Left renal cortex interstitium (tissue), 4 donors: Measurements from ENCODE around the gene ANXA6. TPM values are rescaled to one million over a fixed set of nuclear protein-coding genes. Genes with fewer than 3 reads are reported as not detected.

Experiments
- DNase-seq, 4 donors: peaks; one replicate each; pipeline ENCODE4 v3.0.0-alpha.2; 2013; ENCODE audit warnings: low read depth in 4 of 4, low spot score in 2 of 4, missing footprints in 1 of 4
- polyA plus RNA-seq, 4 donors: library from polyadenylated mRNA; unstranded; fragments of 120-200 nt; gene quantifications; one replicate each; pipeline ENCODE4 v1.2.1, GENCODE V29; 2013; ENCODE audit not compliant: insufficient read length in 4 of 4

Gene ANXA6
- polyA plus RNA-seq, 4 donors = 130 to 161 (median 150) TPM

GRCh38 chr5:151051931-151052608 is 105.5 kb downstream of the ANXA6 start:
- DNase-seq = no peak

- peak in 2 of 4 donors; percentile 53 to 65 for DNase-seq
These were observed 106.3 kb downstream of the ANXA6 start for GRCh38 chr5:151051066-151051930.

Other genes starting within 250 kb of the ANXA6 start
- gene GPX3, start 137.2 kb downstream of the ANXA6 start, polyA plus RNA-seq = 1,000 to 10,000 TPM in 3 of 4 donors, 100 to 1,000 TPM in 1; 929 to 1,533 (median 1,286) TPM
- gene TNIP1, start 76.7 kb downstream of the ANXA6 start, polyA plus RNA-seq = 10 to 100 TPM; 68.0 to 77.5 (median 72.7) TPM
- gene CCDC69, start 66.3 kb upstream of the ANXA6 start, polyA plus RNA-seq = 1 to 10 TPM; 4.6 to 6.4 (median 5.1) TPM
- gene GM2A, start 95.4 kb upstream of the ANXA6 start, polyA plus RNA-seq = 10 to 100 TPM; 29.0 to 31.9 (median 30.3) TPM
- not detected for gene SLC36A3, start 146.0 kb upstream of the ANXA6 start, polyA plus RNA-seq
- gene SLC36A2, start 189.8 kb upstream of the ANXA6 start, polyA plus RNA-seq = 10 to 100 TPM in 1 of 4 donors, 1 to 10 TPM in 3; 4.7 to 12.7 (median 7.5) TPM